Thoracic aorta (tissue), 2 donors: ENCODE data around the gene TP53AIP1. TPM values are rescaled to one million over a fixed set of nuclear protein-coding genes. Genes with fewer than 3 reads are reported as not detected.

Experiments
- ATAC-seq: fragments of 150-250 bp; one replicate; pipeline ENCODE4 v1.8.0; 2017; ENCODE audit warnings: low read depth; ENCODE audit not compliant: insufficient number of reproducible peaks, low FRiP score
- DNase-seq: peaks from one replicate; pipeline ENCODE4 v3.0.0-alpha.2; 2020; ENCODE audit warnings: low spot score
- H3K27ac ChIP-seq, 2 donors: fragments of 200-600 bp; sonication (generic); 1 replicate in 1 of 2; 2 replicates in 1 of 2; pipeline ENCODE4 v1.5.1; 2016; ENCODE audit warnings: mild to moderate bottlenecking in 2 of 2, moderate library complexity in 2 of 2
- H3K27me3 ChIP-seq: fragments of 200-600 bp; sonication (generic); replicated peaks from 2 replicates; pipeline ENCODE4 v1.6.0; 2016; ENCODE audit warnings: mild to moderate bottlenecking; ENCODE audit not compliant: insufficient read depth
- H3K36me3 ChIP-seq: fragments of 200-600 bp; sonication (generic); one replicate; pipeline ENCODE4 v1.5.1; 2016
- H3K4me1 ChIP-seq, 2 donors: fragments of 200-600 bp; sonication (generic); 1 replicate in 1 of 2; 2 replicates in 1 of 2; pipeline versions ENCODE4 v1.5.1 to v1.6.0; 2016; ENCODE audit warnings: low read depth in 2 of 2, mild to moderate bottlenecking in 1 of 2; ENCODE audit not compliant: control insufficient read depth in 1 of 2
- H3K4me3 ChIP-seq: fragments of 200-600 bp; sonication (generic); 2 replicates; pipeline ENCODE4 v1.5.1; 2016; ENCODE audit warnings: mild to moderate bottlenecking
- H3K9me3 ChIP-seq: fragments of 200-600 bp; sonication (generic); 2 replicates; pipeline ENCODE4 v1.5.1; 2016
- CTCF ChIP-seq: fragments of 200-600 bp; sonication (generic); IDR thresholded peaks from one replicate; pipeline ENCODE4 v1.5.1; 2019; ENCODE audit warnings: antibody characterized with exemption
- total RNA-seq, 2 donors: library from RNA; depleted of rRNA; stranded (reverse); fragments of >200 nt; gene quantifications; one replicate each; pipeline versions ENCODE4 v1.1.0 to v1.2.3, GENCODE V29; 2016

Gene TP53AIP1
- total RNA-seq, 2 donors from 2014 or later, result not detected

- Histone ChIP-seq H3K36me3 (no peaks in the 10 kb centered on the region), H3K4me3 (no peak overlapping the region), H3K27ac (no peak overlapping the region), H3K27me3 (no peaks in the 10 kb centered on the region), H3K9me3 (no peaks in the 10 kb centered on the region), H3K4me1 (no peaks in the 10 kb centered on the region)
- ATAC-seq (no peak), DNase-seq (no peak)
- no peak for TF ChIP-seq CTCF
Measured at GRCh38 chr11:128947773-128948172, 5.1 kb upstream of the TP53AIP1 start.

GRCh38 chr11:128946648-128947047 is 4.0 kb upstream of the TP53AIP1 start:
- Histone ChIP-seq H3K4me3 (no peak overlapping the region), H3K4me1 (no peaks in the 10 kb centered on the region), H3K36me3 (no peaks in the 10 kb centered on the region), H3K9me3 (no peaks in the 10 kb centered on the region), H3K27me3 (no peaks in the 10 kb centered on the region), H3K27ac (no peak overlapping the region)
- ATAC-seq (no peak), DNase-seq (no peak)
- TF ChIP-seq CTCF, result no peak

- Histone ChIP-seq H3K9me3 (no peaks in the 10 kb centered on the region), H3K4me3 (no peak overlapping the region), H3K4me1 (no peaks in the 10 kb centered on the region), H3K27ac (no peak overlapping the region), H3K36me3 (no peaks in the 10 kb centered on the region), H3K27me3 (no peaks in the 10 kb centered on the region)
- ATAC-seq (no peak), DNase-seq (no peak)
- TF ChIP-seq CTCF, result no peak
Measured at GRCh38 chr11:128943428-128943976, 831 bp upstream of the TP53AIP1 start.

GRCh38 chr11:128942272-128942612 is 429 bp downstream of the TP53AIP1 start:
- no peak for DNase-seq
- TF ChIP-seq CTCF, result no peak
- H3K36me3 ChIP-seq, result no peaks in the 10 kb centered on the region
- H3K27me3 ChIP-seq, result no peaks in the 10 kb centered on the region
- no peak overlapping the region for H3K4me3 ChIP-seq
- H3K4me1 ChIP-seq, result no peaks in the 10 kb centered on the region
- H3K9me3 ChIP-seq, result no peaks in the 10 kb centered on the region
- no peak overlapping the region for H3K27ac ChIP-seq
- no peak for ATAC-seq

GRCh38 chr11:128941573-128942271 is 949 bp downstream of the TP53AIP1 start:
- no peaks in the 10 kb centered on the region for H3K9me3 ChIP-seq
- no peaks in the 10 kb centered on the region for H3K36me3 ChIP-seq
- H3K27ac ChIP-seq, result no peak overlapping the region
- no peaks in the 10 kb centered on the region for H3K4me1 ChIP-seq
- no peak for TF ChIP-seq CTCF
- ATAC-seq, result no peak
- H3K4me3 ChIP-seq, result no peak overlapping the region
- no peaks in the 10 kb centered on the region for H3K27me3 ChIP-seq
- no peak for DNase-seq
